ENCODE results near the gene STUB1.

The STUB1 gene

DNA sequence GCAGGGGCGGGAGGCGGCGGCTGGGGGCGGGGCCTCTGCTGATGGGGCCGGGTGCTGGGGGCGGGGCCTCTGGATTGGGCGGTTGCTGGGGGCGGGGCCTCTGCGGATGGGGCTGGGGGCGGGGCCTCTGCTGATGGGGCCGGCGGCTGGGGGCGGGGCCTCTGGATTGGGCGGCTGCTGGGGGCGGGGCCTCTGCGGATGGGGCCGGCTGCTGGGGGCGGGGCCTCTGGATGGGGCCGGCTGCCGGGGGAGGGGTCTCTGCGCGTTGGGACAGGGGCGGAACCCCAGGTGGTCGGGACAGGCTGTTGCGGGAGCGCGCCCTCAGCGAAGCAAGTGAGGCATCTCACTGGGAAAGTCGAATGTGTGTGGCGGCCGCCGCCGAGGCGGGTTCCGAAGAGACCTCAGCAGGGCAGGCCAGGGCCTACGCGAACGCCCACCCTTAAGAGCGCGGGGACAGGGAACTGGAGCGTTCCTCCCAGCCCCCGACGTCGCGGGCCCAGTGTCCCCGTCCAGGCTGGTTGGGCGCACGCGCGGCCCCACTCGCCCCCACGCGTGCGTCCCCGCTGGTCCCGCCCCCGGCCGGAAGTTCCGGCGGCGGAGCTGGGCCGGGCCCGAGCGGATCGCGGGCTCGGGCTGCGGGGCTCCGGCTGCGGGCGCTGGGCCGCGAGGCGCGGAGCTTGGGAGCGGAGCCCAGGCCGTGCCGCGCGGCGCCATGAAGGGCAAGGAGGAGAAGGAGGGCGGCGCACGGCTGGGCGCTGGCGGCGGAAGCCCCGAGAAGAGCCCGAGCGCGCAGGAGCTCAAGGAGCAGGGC is at the start of gene STUB1:
STUB1 (plus strand) TSS at position 597 of the 811 bp plus-strand sequence; CDS start at position 713, 116 bp downstream.
- peak; percentile 65 for DNase-seq

DNA sequence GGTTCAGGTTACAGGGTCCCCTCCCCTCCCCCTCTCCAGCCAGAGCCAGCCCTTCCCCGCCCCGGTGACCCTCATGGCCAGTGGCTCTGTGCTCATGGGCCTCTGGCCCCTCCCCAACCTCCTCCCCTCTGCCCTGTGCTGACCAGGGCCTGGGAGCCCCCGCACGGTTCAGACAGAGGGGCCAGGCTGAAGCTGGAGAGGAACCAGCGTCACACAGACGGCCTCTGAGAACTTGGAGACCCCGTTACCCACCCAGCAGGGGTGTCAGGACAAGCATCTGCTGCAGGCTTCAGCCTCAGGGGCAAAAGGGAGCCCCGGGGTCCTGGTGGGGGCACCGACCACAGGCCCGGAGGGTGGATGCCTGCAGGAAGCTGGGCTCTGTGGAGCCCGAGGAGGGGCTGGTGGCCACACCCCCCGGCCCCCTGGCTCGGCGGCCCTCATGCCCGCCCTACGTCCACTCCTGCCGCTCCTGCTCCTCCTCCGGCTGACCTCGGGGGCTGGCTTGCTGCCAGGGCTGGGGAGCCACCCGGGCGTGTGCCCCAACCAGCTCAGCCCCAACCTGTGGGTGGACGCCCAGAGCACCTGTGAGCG is 49.3 kb upstream of the STUB1 start, which contains the start of gene WFIKKN1:
WFIKKN1 (plus strand) TSS at position 171 of the 591 bp plus-strand sequence; CDS start at position 440, 269 bp downstream.
- no peak for DNase-seq

DNA sequence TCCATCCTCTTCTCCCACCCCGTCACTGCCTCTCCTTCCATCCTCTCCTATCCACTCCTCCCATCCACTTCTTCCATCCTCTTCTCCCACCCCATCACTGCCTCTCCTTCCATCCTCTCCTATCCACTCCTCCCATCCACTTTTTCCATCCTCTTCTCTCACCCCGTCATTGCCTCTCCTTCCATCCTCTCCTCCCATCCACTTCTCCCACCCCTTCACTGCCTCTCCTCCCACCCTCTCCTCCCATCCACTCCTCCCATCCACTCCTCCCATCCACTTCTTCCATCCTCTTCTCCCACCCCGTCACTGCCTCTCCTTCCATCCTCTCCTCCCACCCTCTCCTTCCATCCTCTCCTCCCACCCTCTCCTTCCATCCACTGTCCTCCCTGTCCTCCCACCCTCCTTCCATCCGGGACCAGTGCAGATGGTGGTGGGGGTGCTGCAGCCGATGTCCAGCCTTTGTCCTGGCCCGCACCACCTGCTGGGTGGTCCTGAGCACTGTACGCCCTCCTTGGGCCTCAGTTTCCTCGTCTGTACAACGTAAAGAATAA is 48.3 kb upstream of the STUB1 start:
- no peak for DNase-seq

DNA sequence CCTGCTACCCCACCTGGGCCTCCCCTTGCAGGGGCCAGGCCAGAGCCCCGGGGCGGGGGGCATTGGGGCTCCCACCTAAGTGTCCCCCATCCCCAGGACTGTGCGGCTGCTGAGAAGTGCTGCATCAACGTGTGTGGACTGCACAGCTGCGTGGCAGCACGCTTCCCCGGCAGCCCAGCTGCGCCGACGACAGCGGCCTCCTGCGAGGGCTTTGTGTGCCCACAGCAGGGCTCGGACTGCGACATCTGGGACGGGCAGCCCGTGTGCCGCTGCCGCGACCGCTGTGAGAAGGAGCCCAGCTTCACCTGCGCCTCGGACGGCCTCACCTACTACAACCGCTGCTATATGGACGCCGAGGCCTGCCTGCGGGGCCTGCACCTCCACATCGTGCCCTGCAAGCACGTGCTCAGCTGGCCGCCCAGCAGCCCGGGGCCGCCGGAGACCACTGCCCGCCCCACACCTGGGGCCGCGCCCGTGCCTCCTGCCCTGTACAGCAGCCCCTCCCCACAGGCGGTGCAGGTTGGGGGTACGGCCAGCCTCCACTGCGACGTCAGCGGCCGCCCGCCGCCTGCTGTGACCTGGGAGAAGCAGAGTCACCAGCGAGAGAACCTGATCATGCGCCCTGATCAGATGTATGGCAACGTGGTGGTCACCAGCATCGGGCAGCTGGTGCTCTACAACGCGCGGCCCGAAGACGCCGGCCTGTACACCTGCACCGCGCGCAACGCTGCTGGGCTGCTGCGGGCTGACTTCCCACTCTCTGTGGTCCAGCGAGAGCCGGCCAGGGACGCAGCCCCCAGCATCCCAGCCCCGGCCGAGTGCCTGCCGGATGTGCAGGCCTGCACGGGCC is 47.5 kb upstream of the STUB1 start:
- no peak for DNase-seq

DNA sequence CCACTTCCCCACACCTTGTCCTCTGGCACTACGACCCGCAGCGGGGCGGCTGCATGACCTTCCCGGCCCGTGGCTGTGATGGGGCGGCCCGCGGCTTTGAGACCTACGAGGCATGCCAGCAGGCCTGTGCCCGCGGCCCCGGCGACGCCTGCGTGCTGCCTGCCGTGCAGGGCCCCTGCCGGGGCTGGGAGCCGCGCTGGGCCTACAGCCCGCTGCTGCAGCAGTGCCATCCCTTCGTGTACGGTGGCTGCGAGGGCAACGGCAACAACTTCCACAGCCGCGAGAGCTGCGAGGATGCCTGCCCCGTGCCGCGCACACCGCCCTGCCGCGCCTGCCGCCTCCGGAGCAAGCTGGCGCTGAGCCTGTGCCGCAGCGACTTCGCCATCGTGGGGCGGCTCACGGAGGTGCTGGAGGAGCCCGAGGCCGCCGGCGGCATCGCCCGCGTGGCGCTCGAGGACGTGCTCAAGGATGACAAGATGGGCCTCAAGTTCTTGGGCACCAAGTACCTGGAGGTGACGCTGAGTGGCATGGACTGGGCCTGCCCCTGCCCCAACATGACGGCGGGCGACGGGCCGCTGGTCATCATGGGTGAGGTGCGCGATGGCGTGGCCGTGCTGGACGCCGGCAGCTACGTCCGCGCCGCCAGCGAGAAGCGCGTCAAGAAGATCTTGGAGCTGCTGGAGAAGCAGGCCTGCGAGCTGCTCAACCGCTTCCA is 46.7 kb upstream of the STUB1 start:
- DNase-seq = no peak

DNA sequence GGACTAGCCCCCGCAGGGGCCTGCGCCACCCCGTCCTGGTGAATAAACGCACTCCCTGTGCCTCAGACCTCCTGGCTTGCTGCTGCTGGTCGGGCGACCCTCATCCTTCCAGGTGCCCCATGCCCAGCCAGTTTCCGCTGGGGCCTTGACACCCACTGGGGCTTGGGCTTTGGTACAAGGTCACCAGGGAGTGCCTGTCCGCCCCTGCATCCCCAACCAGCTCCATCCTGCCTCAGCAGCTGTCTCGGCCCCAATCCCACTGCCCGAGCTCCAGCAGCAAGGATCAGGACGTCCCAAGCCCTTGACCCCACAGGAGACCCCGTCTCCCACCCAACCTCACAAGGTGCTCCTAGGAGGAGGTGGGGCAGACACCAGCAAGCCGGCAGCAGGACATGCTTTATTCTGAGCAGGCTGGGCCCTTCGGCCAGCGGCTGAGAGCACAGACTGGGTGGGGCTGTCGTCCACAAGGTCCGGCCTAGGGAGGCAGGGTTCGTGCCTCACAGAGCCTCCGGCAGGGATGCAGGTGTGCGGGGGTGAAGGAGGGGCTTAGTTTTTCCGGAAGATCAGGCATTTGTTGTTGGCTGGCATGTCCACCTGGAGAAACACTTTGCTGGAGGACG is 46.0 kb upstream of the STUB1 start:
- no peak for DNase-seq

DNA sequence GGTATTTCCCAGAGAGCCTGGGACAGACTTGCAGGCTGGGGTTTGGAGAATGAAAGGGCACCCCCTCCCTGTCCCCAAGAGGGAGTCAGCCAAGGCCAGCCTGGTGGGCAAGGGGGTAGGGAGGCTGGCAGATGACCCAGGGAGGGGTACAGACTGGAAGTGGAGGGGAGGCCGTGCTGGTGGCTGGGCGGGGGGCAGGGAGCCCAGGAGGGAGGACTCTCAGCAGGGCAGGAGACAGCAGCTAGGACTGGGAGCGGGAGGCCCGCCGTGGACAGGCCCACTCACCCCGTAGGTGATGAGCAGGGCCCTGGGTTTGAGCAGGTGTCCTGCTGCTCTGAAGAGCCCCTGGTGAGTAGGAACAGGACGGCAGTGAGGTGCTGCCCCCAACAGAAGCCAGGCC is 45.2 kb upstream of the STUB1 start:
- no peak for DNase-seq

DNA sequence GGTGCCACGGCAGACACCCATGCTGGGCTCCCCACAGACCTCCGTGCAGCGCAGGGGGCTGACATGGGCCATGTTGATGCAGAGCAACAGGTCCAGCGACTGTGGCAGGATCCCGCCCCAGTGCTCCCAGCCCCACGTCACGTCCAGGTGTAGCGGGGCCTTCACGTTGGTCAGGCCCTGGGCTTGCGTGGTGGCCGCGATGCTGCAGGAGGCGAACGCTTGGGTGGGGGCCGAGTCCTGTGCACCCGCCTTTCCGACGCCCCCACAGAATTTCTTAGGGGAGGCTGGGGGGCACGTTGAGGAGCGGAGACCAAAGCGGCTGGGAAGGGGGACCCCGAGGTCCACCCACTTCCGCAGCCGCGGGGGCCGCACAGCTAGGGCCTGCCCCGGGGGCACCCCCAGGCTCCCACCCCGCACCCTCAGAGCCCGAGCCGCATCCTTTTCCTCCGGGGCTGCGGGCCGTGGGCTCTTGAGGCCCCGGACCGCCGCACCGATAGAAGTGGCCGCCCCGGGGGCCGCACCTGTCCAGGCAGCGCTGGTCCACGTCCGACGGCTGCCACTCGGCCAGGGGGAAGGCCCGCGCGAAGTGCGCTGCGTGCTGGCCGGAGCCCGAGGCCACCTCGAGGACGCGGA is 44.5 kb upstream of the STUB1 start:
- no peak for DNase-seq

DNA sequence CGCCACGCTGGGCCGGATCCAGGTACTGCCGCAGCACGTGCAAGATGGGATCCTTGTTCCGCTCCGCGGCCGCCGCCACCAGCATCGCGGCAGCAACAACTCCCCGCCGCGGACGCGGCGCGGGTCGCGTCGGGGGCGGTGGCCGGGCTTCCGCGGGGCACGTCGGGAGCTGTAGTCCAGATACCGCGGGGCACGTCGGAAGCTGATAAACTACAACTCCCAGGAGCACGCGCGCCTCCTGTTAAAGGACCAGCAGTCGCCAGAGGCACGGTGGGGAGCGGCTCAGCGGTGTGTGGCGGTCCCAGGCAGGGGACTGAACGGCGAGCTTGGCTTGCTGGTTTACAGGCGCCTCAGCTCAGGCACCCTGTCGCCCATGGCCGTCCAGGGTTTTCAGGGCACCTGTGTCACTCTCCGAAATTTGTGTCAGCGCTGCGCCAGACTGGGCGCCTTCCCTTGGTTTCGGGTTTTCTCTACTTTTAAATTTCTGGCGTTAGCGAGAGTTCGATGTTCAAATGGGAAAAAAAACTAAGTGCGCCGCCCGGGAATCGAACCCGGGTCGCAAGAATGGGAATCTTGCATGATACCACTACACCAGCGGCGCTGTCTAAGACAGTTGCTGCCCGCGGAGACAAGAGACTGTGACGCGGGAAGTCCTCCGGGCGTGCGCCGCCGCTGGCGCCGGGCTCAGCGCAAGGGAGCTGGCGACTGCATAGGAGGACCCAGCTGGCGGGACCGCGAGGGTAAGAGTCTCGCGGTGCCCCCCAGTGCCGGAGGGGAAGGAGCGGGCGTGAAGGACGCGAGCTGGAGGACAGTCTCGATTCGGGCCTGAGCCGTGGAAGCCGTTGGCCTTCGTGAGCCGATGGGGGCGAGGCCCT is 43.8 kb upstream of the STUB1 start, which contains the start of gene METTL26:
METTL26 (minus strand) TSS at position 100 of the 875 bp plus-strand sequence; CDS start at position 85, 15 bp downstream.
- DNase-seq = peak; percentile 85

DNA sequence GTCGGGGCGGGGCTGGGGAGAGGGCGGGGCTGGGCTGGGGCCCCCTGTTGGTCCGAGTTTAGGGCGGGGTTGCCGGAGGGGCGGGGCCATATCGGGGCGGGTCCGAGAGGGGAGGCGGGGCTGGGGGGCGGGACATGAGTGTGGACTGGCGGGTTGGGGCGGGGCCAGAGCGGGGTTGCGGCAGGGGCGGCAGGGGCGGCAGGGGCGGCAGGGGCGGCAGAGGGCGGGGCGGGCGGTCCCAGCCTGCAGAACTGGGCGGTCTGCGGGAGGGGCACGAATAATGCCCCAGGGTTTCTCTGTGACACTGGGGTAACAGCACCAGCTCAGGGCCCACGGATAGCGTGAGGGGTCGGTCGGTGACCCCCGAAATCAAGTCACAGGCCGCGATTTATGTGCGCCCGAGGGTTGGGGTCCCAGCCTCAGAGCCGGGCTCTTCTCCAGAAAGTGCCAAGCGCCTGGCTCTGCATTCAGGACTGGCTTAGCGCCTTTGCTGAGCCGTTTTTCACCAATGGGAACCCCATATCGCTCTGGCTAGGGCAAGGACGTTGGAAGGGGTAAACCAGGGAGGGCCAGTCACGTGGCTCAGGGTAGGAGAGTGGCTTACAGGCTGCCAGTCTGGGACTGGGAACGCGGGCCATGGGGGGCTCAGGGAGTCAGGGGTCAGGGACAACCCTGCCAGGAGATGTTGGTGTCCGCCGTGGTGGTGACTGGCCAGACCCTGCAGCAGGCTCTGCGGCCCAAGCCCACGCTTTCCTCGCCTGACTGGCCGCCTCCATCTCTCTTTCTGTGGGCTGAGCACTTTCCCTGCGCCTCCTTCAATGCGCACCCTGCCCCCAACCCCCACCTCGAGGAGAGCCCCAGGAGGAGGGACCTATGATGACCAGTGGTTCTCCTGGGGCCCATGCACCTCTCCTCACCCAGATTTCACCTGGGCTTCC is 42.9 kb upstream of the STUB1 start:
- DNase-seq = peak; percentile 85

DNA sequence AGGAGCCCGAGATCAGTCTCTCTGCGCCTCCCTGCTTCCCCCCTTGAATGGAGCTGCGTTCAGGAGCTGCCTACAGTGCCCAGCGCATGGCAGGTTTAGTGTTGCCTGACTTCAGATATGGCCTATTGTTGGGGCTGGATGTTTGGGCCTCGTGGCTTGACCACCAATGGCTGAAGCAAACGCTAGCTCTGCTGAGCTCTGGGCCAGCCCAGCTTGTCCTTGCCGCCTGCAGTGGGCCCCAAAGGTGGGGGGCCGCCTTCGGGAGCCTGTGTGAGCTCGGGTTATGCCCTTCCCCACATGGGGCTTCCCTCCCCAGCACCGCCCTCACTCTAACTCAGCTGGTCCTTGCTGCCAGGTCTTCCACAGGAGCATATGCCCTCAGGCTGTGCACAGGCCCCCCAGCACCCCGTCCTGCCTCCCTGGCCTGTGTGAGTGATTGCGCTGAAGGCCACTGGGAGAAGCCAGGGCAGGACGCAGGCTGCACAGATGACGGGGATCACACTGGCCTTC is 42.1 kb upstream of the STUB1 start:
- DNase-seq = no peak

DNA sequence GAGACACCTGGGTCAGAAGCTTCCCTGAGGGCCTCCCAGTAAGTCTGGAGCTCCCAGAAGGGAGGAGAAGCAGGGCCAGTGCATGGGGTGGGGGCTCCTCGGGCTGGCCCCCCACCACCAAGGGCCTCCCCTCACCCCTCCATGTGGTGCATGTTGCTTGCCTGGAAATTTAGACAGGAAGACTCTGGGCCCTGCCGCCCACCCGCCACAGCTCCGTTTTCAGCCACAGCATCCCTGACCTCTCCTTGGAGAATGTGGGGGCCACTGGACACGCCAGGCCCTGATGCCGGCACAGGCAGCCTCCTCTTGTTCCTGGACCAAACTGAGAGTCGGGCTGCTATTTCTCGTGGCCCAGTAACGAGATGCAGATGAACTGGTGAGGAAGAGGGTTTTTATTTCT is 41.4 kb upstream of the STUB1 start:
- no peak for DNase-seq

DNA sequence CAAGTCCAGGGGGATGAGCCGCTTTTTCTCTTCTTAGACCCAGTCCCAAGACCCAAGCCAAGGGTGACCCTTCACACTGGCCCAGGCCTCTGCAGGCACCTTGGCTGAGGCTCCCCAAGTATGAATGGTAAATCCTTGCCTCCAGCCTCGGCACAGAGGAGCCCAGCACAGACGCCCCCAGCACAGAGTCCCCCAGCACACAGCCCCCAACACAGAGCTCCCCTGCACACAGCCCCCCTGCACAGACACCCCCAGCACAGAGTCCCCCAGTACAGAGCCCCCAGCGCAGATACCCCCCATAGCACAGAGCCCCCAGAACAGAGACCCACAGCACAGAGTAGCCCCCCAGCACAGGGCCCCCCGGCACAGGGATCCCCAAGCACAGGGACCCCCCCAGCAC is 39.6 kb upstream of the STUB1 start:
- no peak for DNase-seq

DNA sequence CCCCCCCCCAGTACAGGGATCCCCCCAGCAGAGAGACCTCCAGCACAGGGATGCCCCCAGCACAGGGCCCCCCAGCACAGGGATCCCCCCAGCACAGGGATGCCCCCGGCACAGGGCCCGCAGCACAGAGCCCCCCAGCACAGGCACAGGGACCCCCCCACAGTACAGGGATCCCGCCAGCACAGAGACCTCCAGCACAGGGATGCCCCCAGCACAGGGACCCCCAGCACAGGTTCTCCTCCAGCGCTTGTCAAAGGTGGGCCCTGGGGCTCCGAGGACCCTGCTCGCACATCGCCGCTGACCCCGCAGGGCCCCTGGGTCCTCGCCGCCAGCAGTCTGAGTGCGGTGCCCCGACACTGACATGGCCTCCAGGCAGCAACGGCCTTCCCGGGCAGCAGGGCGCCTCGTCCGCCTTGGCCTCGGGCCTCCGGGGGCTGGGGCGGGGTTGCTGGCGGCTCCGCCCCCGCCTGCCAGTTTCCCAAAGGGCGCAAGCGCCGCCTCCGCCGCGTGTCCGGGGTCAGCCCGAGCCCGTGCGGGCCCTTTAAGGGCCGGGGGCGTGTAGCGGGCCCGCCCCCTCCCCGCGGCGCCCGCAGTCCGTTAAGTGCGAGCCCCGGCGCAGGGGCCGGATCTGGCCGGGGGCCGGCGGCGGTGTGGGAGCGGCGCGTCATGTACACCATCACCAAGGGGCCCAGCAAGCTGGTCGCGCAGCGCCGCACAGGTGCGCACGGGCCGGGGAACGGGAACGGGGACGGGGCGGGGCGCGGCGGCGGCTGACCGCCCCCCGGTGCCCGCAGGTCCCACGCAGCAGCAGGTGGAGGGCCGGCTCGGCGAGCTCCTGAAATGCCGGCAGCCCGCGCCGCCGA is 38.7 kb upstream of the STUB1 start, which contains the start of gene MCRIP2:
MCRIP2 (plus strand) TSS at position 503 of the 863 bp plus-strand sequence; CDS start at position 667, 164 bp downstream.
- DNase-seq = no peak

DNA sequence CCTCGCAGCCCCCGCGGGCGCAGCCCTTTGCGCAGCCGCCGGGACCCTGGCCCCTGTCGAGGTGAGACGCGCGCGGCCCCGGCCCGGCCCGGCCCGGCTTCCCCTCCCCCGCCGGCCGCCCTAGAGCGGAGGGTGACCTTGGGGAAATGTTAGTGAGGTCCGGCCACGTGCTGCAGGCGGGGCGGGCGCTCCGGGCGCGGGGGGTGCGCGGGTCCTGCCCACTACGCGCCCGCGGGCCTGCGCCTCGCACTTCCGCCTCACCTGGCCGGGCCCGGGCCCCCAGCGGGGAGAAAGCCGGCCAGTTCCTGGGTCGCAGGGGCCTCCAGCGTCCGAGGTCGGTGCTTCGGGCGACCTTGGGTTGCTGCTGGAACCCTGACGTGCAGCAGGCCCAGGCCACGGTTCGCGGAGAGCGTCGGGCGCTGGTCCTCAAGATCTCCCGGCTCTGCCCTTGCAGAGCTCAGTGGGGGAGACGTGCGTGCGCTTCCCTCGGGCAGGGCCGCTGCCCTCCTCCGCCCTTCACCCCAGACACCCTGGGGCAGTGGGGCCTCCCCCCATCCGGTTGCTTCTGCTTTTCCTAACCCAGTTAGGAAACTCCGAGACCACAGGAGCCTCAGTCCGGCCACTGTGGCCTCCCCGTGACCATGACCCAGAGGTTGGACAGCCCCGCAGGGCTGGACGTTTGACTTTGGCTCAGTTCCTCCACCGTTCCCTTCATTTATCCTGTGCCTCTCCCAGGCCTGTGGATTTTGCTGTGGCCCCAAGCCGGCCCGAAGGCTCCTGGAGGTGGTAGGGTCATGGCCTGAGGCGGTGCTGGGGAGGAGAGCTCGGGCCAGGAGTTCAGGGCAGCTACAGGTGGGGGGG is 37.8 kb upstream of the STUB1 start:
- DNase-seq = no peak

DNA sequence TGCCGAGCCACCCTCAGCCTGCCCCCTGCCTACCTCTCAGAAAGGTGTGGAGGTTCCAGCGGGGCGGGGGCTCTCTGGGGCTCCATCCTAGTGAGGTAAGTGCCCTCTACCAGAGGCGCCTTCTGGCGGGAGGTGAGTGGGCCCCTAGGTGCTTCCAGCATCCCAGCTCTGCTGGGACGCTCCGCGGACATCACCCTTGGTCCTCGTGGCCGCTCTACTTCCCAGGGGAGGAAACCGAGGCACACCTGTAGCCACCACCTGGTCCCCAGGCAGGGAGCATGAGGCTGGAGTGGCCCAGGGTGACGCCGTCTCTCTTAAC is 37.2 kb upstream of the STUB1 start:
- no peak for DNase-seq

DNA sequence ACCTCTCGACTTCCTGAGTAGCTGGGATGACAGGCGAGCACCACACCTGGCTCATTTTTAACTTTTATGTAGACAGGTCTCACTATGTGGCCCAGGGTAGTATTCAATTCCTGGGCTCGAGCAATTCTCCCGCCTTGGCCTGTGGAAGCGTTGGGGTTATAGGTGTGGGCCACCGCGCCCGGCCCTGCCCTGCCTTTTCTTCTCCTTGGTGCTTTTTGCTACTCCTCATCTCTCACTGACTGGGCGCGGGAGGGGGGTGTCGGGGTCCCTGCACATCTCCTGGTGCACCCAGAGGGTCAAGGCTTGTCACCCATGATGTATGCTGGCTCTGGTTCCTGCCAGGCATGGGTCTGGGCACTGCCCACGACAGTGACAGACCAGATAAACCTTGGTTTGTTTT is 35.7 kb upstream of the STUB1 start:
- no peak for DNase-seq
